HepG2 (cell line): ENCODE measurements around the gene CSDE1. TPM values are rescaled to one million over a fixed set of nuclear protein-coding genes. Genes with fewer than 3 reads are reported as not detected.

Experiments used
- ATRX ChIP-seq: sonication (generic); formaldehyde crosslinking; IDR thresholded peaks from 2 replicates; pipeline ENCODE4 v1.4.0; 2020; ENCODE audit warnings: missing genetic modification reagents, borderline replicate concordance
- ELK4 ChIP-seq: sonication (generic); formaldehyde crosslinking; IDR thresholded peaks from 2 replicates; pipeline ENCODE4 v1.9.0; 2021; ENCODE audit warnings: missing genetic modification reagents, borderline replicate concordance
- ETV6 ChIP-seq: sonication (generic); formaldehyde crosslinking; conservative IDR thresholded peaks from 2 replicates; pipeline ENCODE4 v1.4.0; 2020; ENCODE audit warnings: missing genetic modification reagents
- HNRNPUL1 ChIP-seq: fragments of 200-400 bp; formaldehyde crosslinking; IDR thresholded peaks from 2 replicates; pipeline ENCODE4 v1.6.1; 2017; ENCODE audit warnings: low read depth, mild to moderate bottlenecking, low read length, moderate library complexity
- ISL2 ChIP-seq: sonication (generic); formaldehyde crosslinking; IDR thresholded peaks from 2 replicates; pipeline ENCODE4 v1.5.0; 2020; ENCODE audit warnings: missing genetic modification reagents
- KAT2B ChIP-seq: fragments of 150-350 bp; IDR thresholded peaks from 2 replicates; pipeline ENCODE4 v1.6.1; 2014; ENCODE audit warnings: low read depth, low read length, borderline replicate concordance
- KMT2B ChIP-seq: IDR thresholded peaks from 2 replicates; pipeline ENCODE4 v1.6.1; 2016; ENCODE audit warnings: missing genetic modification reagents, missing compliant biosample characterization
- MIER3 ChIP-seq: IDR thresholded peaks from 2 replicates; pipeline ENCODE4 v1.6.1; 2016; ENCODE audit warnings: missing compliant biosample characterization, borderline replicate concordance
- MLLT10 ChIP-seq: sonication (generic); formaldehyde crosslinking; IDR thresholded peaks from 2 replicates; pipeline ENCODE4 v1.4.0; 2020; ENCODE audit warnings: missing genetic modification reagents
- NFYC ChIP-seq: IDR thresholded peaks from 2 replicates; pipeline ENCODE4 v1.6.1; 2016; ENCODE audit warnings: missing genetic modification reagents, missing compliant biosample characterization
- PHF5A ChIP-seq: IDR thresholded peaks from one replicate; pipeline ENCODE4 v1.6.1; 2018; ENCODE audit warnings: low read depth, missing genetic modification reagents; ENCODE audit not compliant: unreplicated experiment
- POGZ ChIP-seq: sonication (generic); formaldehyde crosslinking; IDR thresholded peaks from 2 replicates; pipeline ENCODE4 v1.4.0; 2020; ENCODE audit warnings: mild to moderate bottlenecking, missing genetic modification reagents
- RARA ChIP-seq: IDR thresholded peaks from 2 replicates; pipeline ENCODE4 v1.6.1; 2016; ENCODE audit warnings: missing genetic modification reagents, missing compliant biosample characterization
- RBAK ChIP-seq: sonication (generic); formaldehyde crosslinking; IDR thresholded peaks from 2 replicates; pipeline ENCODE4 v1.5.1; 2020; ENCODE audit warnings: mild to moderate bottlenecking, missing genetic modification reagents
- SIX4 ChIP-seq: sonication (generic); formaldehyde crosslinking; IDR thresholded peaks from 2 replicates; pipeline ENCODE4 v1.4.0; 2020; ENCODE audit warnings: missing genetic modification reagents
- SRSF9 ChIP-seq: fragments of 200-400 bp; formaldehyde crosslinking; IDR thresholded peaks from 2 replicates; pipeline ENCODE4 v1.6.1; 2018; ENCODE audit warnings: borderline replicate concordance, mild to moderate bottlenecking, low read depth, low read length; ENCODE audit not compliant: insufficient read depth, poor library complexity, severe bottlenecking
- SUZ12 ChIP-seq: fragments of 150-350 bp; IDR thresholded peaks from 2 replicates; pipeline ENCODE4 v1.6.1; 2014; ENCODE audit warnings: low read depth, low read length
- TGIF2 ChIP-seq: IDR thresholded peaks from 2 replicates; pipeline ENCODE4 v1.6.1; 2016; ENCODE audit warnings: control low read depth, missing compliant biosample characterization
- ZBTB37 ChIP-seq: sonication (generic); formaldehyde crosslinking; IDR thresholded peaks from 2 replicates; pipeline ENCODE4 v1.4.0; 2020; ENCODE audit warnings: mild to moderate bottlenecking, missing genetic modification reagents
- ZMYM4 ChIP-seq: sonication (generic); formaldehyde crosslinking; IDR thresholded peaks from 2 replicates; pipeline ENCODE4 v1.8.1; 2023; ENCODE audit warnings: mild to moderate bottlenecking, missing genetic modification reagents
- ZNF292 ChIP-seq: sonication (generic); formaldehyde crosslinking; IDR thresholded peaks from 2 replicates; pipeline ENCODE4 v1.8.1; 2022; ENCODE audit warnings: mild to moderate bottlenecking, low read depth, missing genetic modification reagents, borderline replicate concordance
- ZNF331 ChIP-seq: sonication (generic); formaldehyde crosslinking; IDR thresholded peaks from 2 replicates; pipeline ENCODE4 v1.4.0; 2020; ENCODE audit warnings: missing genetic modification reagents
- ZNF780A ChIP-seq: sonication (generic); formaldehyde crosslinking; IDR thresholded peaks from 2 replicates; pipeline ENCODE4 v1.8.0; 2022; ENCODE audit warnings: mild to moderate bottlenecking, missing genetic modification reagents, moderate library complexity
- ZSCAN30 ChIP-seq: sonication (generic); formaldehyde crosslinking; IDR thresholded peaks from 2 replicates; pipeline ENCODE4 v1.5.0; 2020; ENCODE audit warnings: mild to moderate bottlenecking, missing genetic modification reagents
- ZSCAN31 ChIP-seq: sonication (generic); formaldehyde crosslinking; IDR thresholded peaks from 2 replicates; pipeline ENCODE4 v1.5.0; 2020; ENCODE audit warnings: low read depth, mild to moderate bottlenecking, missing genetic modification reagents
- polyA plus RNA-seq, 8 experiments: library from polyadenylated mRNA; depleted of rRNA in 3 of 8; stranded (reverse) in 7 of 8; unstranded in 1 of 8; fragments of >200 nt; fragmentation: Illumina TruSeq in 4 of 8; extraction: Trizol in 4 of 8; gene quantifications; 2 replicates each; pipeline versions ENCODE4 v1.2.1 to v1.2.3, GENCODE V29; 2011 to 2016; ENCODE audit warnings: low read depth in 4 of 8, missing spikeins in 1 of 8, mixed read lengths in 1 of 8; ENCODE audit not compliant: insufficient read depth in 1 of 8
- total RNA-seq, 5 experiments: library from RNA; depleted of rRNA; stranded (reverse); fragments of >200 nt; fragmentation: Illumina TruSeq; extraction: Trizol; gene quantifications; 2 replicates each; pipeline ENCODE4 v1.2.3, GENCODE V29; 2016; ENCODE audit warnings: low read depth in 1 of 5
- TF ChIP-seq, protein P1 (sequence below): sonication (generic); formaldehyde crosslinking; IDR thresholded peaks from 2 replicates; pipeline ENCODE4 v1.5.1; 2020; ENCODE audit warnings: missing genetic modification reagents, mild to moderate bottlenecking, borderline replicate concordance
- TF ChIP-seq, protein P2 (sequence below): sonication (generic); formaldehyde crosslinking; IDR thresholded peaks from 2 replicates; pipeline ENCODE4 v1.8.1; 2023; ENCODE audit warnings: mild to moderate bottlenecking, missing genetic modification reagents

The CSDE1 gene
- total and polyA plus RNA-seq, 2 of the 13 experiments (the other 11 are each of a cell fraction or from before 2014, with no cell fraction given) = 150 to 313 TPM

- TF ChIP-seq, protein P1, sequence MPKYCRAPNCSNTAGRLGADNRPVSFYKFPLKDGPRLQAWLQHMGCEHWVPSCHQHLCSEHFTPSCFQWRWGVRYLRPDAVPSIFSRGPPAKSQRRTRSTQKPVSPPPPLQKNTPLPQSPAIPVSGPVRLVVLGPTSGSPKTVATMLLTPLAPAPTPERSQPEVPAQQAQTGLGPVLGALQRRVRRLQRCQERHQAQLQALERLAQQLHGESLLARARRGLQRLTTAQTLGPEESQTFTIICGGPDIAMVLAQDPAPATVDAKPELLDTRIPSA (CRISPR knock-in tag) = no peak
- no peak for TF ChIP-seq ZBTB37 (CRISPR knock-in tag)
- TF ChIP-seq ZNF292 (CRISPR knock-in tag) = peak; percentile 93
- peak; percentile 74 for TF ChIP-seq ZSCAN31
- TF ChIP-seq NFYC (CRISPR knock-in tag) = no peak
- TF ChIP-seq SIX4 (CRISPR knock-in tag) = 0 out of 2 replicates have a peak, but pooled peaks have one; percentile 29
- TF ChIP-seq RBAK (CRISPR knock-in tag) = no peak
- TF ChIP-seq ZNF331 (CRISPR knock-in tag) = peak; percentile 86
- peak; percentile 97 for TF ChIP-seq POGZ (CRISPR knock-in tag)
- peak; percentile 96 for TF ChIP-seq ZMYM4
- TF ChIP-seq ZSCAN30 = no peak
- peak; percentile 67 for TF ChIP-seq RARA (CRISPR knock-in tag)
- peak; percentile 65; the same call in 1 of the 2 replicates for TF ChIP-seq ETV6 (CRISPR knock-in tag)
- TF ChIP-seq HNRNPUL1 = no peak
- TF ChIP-seq PHF5A (CRISPR knock-in tag) = no peak
- TF ChIP-seq ISL2 (CRISPR knock-in tag) = no peak; the same call in 1 of the 2 replicates
- peak; percentile 68; the same call in 1 of the 2 replicates for TF ChIP-seq TGIF2 (CRISPR knock-in tag)
- TF ChIP-seq, protein P2, sequence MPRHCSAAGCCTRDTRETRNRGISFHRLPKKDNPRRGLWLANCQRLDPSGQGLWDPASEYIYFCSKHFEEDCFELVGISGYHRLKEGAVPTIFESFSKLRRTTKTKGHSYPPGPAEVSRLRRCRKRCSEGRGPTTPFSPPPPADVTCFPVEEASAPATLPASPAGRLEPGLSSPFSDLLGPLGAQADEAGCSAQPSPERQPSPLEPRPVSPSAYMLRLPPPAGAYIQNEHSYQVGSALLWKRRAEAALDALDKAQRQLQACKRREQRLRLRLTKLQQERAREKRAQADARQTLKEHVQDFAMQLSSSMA (CRISPR knock-in tag) = peak; percentile 69
- peak; percentile 73 for TF ChIP-seq MIER3
- no peak for TF ChIP-seq ZNF780A (CRISPR knock-in tag)
- TF ChIP-seq MLLT10 (CRISPR knock-in tag) = no peak
- TF ChIP-seq KAT2B = no peak
- TF ChIP-seq ELK4 (CRISPR knock-in tag) = peak; percentile 34; the same call in 1 of the 2 replicates
- no peak for TF ChIP-seq ATRX (CRISPR knock-in tag)
- TF ChIP-seq SUZ12 = no peak
- TF ChIP-seq SRSF9 = no peak
- peak; percentile 93 for TF ChIP-seq KMT2B (CRISPR knock-in tag)
These were observed 22.8 kb upstream of the CSDE1 start, which contains the start of gene SIKE1 (continued) for GRCh38 chr1:114780344-114781226.
